GM12874 (cell line): ENCODE data around the gene DNAJB9.

Experiments used
- TF ChIP-seq, protein P1 (sequence below): IDR thresholded peaks from 2 replicates; pipeline ENCODE4 v1.5.1; 2011; ENCODE audit warnings: low read depth, mild to moderate bottlenecking, control low read depth, low read length, moderate library complexity; ENCODE audit not compliant: insufficient read depth

DNAJB9 gene

DNA sequence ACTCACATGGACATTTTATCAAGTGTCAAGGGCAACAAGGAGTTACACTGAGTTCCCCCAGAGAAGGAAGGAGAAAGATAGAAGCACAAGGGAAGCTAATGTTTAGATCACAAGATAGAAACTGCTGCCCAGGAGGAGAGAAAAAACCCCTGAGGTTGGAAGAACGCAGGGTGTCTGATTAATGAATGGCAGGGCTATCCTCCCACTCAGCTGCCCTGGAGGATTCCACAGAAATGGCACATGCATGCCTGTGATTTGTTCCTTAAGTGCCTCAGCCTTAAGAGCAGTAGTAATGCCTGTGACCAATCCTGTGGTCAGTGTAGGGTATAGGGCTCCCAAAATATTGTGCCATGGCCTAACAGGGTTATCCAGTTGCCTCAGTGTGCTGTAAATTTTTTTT is 20.2 kb downstream of the DNAJB9 start:
- TF ChIP-seq, protein P1, sequence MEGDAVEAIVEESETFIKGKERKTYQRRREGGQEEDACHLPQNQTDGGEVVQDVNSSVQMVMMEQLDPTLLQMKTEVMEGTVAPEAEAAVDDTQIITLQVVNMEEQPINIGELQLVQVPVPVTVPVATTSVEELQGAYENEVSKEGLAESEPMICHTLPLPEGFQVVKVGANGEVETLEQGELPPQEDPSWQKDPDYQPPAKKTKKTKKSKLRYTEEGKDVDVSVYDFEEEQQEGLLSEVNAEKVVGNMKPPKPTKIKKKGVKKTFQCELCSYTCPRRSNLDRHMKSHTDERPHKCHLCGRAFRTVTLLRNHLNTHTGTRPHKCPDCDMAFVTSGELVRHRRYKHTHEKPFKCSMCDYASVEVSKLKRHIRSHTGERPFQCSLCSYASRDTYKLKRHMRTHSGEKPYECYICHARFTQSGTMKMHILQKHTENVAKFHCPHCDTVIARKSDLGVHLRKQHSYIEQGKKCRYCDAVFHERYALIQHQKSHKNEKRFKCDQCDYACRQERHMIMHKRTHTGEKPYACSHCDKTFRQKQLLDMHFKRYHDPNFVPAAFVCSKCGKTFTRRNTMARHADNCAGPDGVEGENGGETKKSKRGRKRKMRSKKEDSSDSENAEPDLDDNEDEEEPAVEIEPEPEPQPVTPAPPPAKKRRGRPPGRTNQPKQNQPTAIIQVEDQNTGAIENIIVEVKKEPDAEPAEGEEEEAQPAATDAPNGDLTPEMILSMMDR: no peak

DNA sequence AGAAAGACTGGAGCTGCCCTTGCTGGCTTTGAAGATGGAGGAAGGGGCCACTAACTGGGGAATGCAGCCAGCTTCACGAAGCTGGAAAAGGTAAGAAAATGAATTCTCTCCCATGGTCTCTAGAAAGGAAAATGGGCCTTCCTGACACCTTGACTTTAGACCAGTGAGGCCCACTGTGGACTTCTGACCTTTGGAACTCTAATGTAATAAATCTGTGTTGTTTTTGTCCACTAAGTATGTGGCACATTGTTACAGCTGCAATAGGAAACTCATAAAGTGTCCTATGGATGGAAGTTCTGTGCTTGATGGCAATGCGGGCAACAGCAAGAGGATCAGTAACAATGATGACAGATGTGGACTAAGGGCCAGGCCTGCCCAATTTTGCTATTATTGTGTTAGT is 20.9 kb downstream of the DNAJB9 start:
- TF ChIP-seq, protein P1: no peak

DNA sequence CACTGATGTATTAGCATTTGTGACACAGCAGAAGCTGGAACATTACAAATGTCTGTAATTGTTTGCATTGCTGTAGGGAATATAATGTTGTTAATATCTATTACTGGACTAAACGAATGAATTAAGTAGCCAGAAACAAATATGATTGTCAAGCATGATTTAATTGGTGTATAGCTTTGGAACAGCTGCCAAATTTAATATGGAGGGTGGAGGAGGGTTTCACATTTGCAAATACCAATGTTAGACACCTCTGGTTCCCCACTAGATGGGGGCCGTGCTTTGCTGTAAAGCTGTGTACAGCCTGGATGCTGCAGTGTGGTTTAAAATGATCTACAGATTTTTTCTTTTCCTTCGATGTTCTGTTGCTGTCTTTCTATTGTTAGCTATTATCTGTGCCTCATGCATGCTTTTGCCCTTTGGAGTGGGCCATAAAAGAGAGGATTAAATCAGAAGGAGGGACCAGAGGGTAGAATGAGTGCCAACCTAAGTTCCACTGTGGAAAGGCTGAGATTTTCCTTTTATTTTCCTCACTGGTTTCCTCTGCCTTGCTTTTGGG is 23.1 kb downstream of the DNAJB9 start:
- TF ChIP-seq, protein P1: peak; percentile 8; the same call in 1 of the 2 replicates

DNA sequence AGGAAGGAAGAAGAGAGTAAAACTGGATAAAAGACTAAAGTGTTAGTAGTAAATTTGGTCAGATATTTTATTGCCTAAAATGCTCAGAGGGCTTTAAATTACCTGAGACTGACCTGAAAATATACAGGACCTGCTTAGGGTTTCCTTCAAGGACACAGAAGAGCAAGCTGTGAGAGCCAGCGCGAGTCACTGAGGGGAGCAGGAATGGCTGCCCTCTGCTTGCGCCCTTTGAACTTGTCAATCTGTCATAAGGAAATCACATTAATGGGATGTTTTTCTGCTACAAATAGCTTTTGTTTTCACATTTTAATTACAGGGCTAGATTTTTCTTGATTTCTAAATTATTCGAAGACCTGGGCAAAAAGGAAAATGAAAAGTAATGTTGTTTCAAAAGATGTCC is 26.9 kb downstream of the DNAJB9 start:
- TF ChIP-seq, protein P1: no peak

DNA sequence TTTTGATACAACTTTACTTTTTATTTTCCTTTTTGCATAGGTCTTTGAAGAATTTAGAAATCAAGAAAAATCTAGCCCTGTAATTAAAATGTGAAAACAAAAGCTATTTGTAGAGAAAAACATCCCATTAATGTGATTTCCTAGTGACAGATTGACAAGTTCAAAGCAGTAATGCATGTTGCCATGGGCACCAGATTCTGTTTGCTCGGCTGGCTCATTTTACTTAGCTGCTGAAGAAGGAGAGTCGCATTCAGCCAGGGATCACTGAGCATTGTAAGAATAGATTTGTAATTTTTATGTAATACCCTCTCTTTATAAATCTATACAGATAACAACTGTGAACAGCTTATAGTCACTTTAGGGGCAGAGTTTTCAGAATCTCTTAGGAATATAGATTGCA is 28.5 kb downstream of the DNAJB9 start:
- TF ChIP-seq, protein P1: no peak

DNA sequence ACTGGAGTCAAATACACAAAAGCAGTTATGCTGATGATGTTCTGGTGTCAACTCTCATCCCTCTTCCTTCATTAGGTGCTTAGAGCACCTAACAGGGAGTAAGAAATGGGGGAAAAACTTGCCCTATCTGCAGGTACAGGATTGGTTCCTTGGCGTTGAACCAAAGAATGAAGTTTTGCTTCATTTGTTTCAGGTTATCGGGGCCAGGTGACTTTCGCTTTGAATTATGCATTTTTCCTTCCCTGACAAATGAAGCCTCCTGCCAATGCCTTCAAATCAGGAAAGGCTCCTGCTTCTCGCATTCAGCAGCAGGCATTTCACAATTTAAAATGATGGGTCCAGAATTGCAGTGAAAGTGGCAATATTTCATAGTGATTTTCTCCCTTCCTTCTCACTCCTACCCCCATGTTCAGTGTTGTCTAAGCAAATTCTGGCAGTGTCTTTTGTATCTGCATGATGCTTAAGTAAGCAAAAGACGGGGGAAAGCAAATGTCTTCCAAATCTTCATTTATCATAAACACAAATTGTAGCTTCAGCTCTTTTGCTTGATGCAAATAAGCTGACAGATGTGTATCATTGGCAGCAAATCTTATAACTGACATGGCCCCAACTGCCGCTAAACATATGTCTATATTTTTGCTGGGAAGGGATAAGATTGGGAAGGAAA is 29.4 kb downstream of the DNAJB9 start:
- TF ChIP-seq, protein P1: no peak

DNA sequence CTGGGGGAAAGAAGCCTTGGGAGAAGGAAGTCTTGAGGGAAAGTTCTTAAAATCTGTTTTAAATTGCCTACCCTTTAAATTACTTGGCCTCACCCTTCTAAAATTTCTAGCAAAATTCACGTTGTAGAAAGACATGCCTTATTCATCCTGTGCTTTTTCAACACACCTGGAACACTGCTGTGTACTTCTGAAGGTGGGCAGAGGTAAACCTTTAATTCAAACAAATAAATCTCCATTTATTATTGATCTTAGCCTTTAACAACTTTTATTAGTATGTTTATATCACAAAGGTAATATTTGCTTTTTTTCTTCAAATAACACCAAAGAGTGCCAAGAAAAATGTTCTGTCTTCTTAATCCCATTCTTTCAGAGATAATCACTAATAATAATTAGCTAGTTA is 30.7 kb downstream of the DNAJB9 start:
- TF ChIP-seq, protein P1: no peak
